Activated CD8-positive, alpha-beta memory T cell treated with anti-CD3 and anti-CD28 coated beads, Interleukin-2, amount 50 U/mL, for 1 hour (primary cell): Measurements from ENCODE around the gene C1orf232.
A peak's percentile ranks its signal among the peaks of the same experiment; 100 is the strongest.

ENCODE experiments used
- DNase-seq: peaks from one replicate; pipeline ENCODE4 v3.0.0-alpha.2; 2020; ENCODE audit errors: extremely low read depth

C1orf232 gene

GRCh38 chr1:26177182-26177684, 8.5 kb upstream of the C1orf232 start, which contains the start of gene CNKSR1:
CNKSR1 (plus strand) TSS chr1:26177491; CDS start chr1:26177548, 57 bp downstream.
- DNase-seq, result no peak

- DNase-seq, result no peak
Measured at GRCh38 chr1:26175346-26175745, 6.6 kb upstream of the C1orf232 start.

GRCh38 chr1:26171084-26172072, 2.6 kb upstream of the C1orf232 start, which contains the start of gene ZNF593OS:
ZNF593OS (minus strand) TSS chr1:26171832; CDS start chr1:26171661, 171 bp downstream.
- DNase-seq, result no peak

GRCh38 chr1:26170472-26170821, 1.7 kb upstream of the C1orf232 start:
- no peak for DNase-seq

GRCh38 chr1:26169669-26170471, 1.1 kb upstream of the C1orf232 start, which contains the start of gene ZNF593:
ZNF593 (plus strand) TSS chr1:26169908; CDS start chr1:26169984, 76 bp downstream.
- DNase-seq, result peak; percentile 45

- no peak for DNase-seq
Measured at GRCh38 chr1:26169198-26169554, 413 bp upstream of the C1orf232 start.

GRCh38 chr1:26166719-26167281, 2.0 kb downstream of the C1orf232 start:
- DNase-seq, result no peak

- no peak for DNase-seq
Measured at GRCh38 chr1:26164861-26165842, 3.6 kb downstream of the C1orf232 start.

- DNase-seq, result no peak
Measured at GRCh38 chr1:26164036-26164860, 4.5 kb downstream of the C1orf232 start.

- no peak for DNase-seq
Measured at GRCh38 chr1:26163684-26164035, 5.1 kb downstream of the C1orf232 start.

GRCh38 chr1:26162220-26162709, 6.5 kb downstream of the C1orf232 start:
- no peak for DNase-seq

- DNase-seq, result no peak
Measured at GRCh38 chr1:26161415-26162219, 7.1 kb downstream of the C1orf232 start.

GRCh38 chr1:26160527-26161414, 8.0 kb downstream of the C1orf232 start:
- DNase-seq, result no peak

GRCh38 chr1:26159743-26160039, 9.1 kb downstream of the C1orf232 start:
- no peak for DNase-seq

GRCh38 chr1:26158908-26159742, 9.6 kb downstream of the C1orf232 start, which contains the start of gene FAM110D:
FAM110D (plus strand) TSS chr1:26159079; CDS start chr1:26161292, 2,213 bp downstream.
- no peak for DNase-seq

GRCh38 chr1:26158271-26158907, 10.4 kb downstream of the C1orf232 start:
- DNase-seq, result no peak
